IMR-90 (cell line): ENCODE data around the gene PTPRCAP.

ENCODE experiments used
- CEBPB ChIP-seq: IDR thresholded peaks from 2 replicates; pipeline ENCODE4 v1.6.1; 2012; ENCODE audit warnings: low read depth, low read length, improper control_type of control experiment
- CHD1 ChIP-seq: IDR thresholded peaks from 2 replicates; pipeline ENCODE4 v1.6.1; 2012; ENCODE audit warnings: low read depth, low read length, improper control_type of control experiment
- CTCF ChIP-seq: conservative IDR thresholded peaks from 2 replicates; pipeline ENCODE4 v1.5.1; 2012; ENCODE audit warnings: mild to moderate bottlenecking, low read depth, low read length, improper control_type of control experiment
- ELK1 ChIP-seq: fragments of 150-350 bp; IDR thresholded peaks from 2 replicates; pipeline ENCODE4 v1.6.1; 2016; ENCODE audit warnings: low read depth, mild to moderate bottlenecking, low read length, moderate library complexity, borderline replicate concordance
- FOS ChIP-seq: fragments of 150-350 bp; IDR thresholded peaks from 2 replicates; pipeline ENCODE4 v1.6.1; 2016; ENCODE audit warnings: low read depth, low read length
- MXI1 ChIP-seq: IDR thresholded peaks from 2 replicates; pipeline ENCODE4 v1.6.1; 2012; ENCODE audit warnings: low read depth, mild to moderate bottlenecking, low read length, moderate library complexity, borderline replicate concordance
- POLR2A ChIP-seq: IDR thresholded peaks from 2 replicates; pipeline ENCODE4 v1.6.1; 2012; ENCODE audit warnings: mild to moderate bottlenecking, low read depth, low read length
- RAD21 ChIP-seq: IDR thresholded peaks from 2 replicates; pipeline ENCODE4 v1.6.1; 2012; ENCODE audit warnings: low read length, improper control_type of control experiment
- RCOR1 ChIP-seq: IDR thresholded peaks from 2 replicates; pipeline ENCODE4 v1.6.1; 2012; ENCODE audit warnings: mild to moderate bottlenecking, low read length, improper control_type of control experiment; ENCODE audit not compliant: insufficient replicate concordance
- SMC3 ChIP-seq: fragments of 150-350 bp; IDR thresholded peaks from 2 replicates; pipeline ENCODE4 v1.6.1; 2016; ENCODE audit warnings: low read depth, mild to moderate bottlenecking, antibody characterized with exemption, low read length, moderate library complexity
- USF2 ChIP-seq: fragments of 150-350 bp; IDR thresholded peaks from 2 replicates; pipeline ENCODE4 v1.6.1; 2017; ENCODE audit warnings: mild to moderate bottlenecking, antibody characterized with exemption, low read length, low read depth

- TF ChIP-seq CTCF (no peak), RCOR1 (no peak), POLR2A (no peak), MXI1 (no peak), USF2 (no peak), RAD21 (no peak), ELK1 (no peak), CHD1 (no peak), CEBPB (no peak), FOS (no peak), SMC3 (no peak)
Observed at GRCh38 chr11:67432655-67433349, 4.7 kb downstream of the PTPRCAP start.
